Progenitor cell of endocrine pancreas (in vitro differentiated cells): ENCODE results near the gene CEP192. TPM values are rescaled to one million over a fixed set of nuclear protein-coding genes. Genes with fewer than 3 reads are reported as not detected.

Source experiments
- DNase-seq: peaks from one replicate; pipeline ENCODE4 v3.0.0; 2021; ENCODE audit warnings: low spot score; ENCODE audit not compliant: unreplicated experiment
- H3K27ac Mint-ChIP-seq: 2 replicates; pipeline ENCODE4 v1.8.0; 2021; ENCODE audit warnings: mild to moderate bottlenecking, moderate library complexity, mixed read lengths
- H3K27me3 Mint-ChIP-seq: 2 replicates; pipeline ENCODE4 v1.8.0; 2021; ENCODE audit warnings: mixed read lengths
- H3K36me3 Mint-ChIP-seq: 2 replicates; pipeline ENCODE4 v1.8.0; 2022; ENCODE audit warnings: mixed read lengths; ENCODE audit not compliant: insufficient read depth
- H3K4me1 Mint-ChIP-seq: 2 replicates; pipeline ENCODE4 v1.8.0; 2021; ENCODE audit warnings: low read depth, mixed read lengths
- H3K4me3 Mint-ChIP-seq: 2 replicates; pipeline ENCODE4 v1.8.0; 2021; ENCODE audit warnings: low read depth, mild to moderate bottlenecking, moderate library complexity, mixed read lengths
- H3K9me3 Mint-ChIP-seq: 2 replicates; pipeline ENCODE4 v1.8.0; 2021; ENCODE audit warnings: low read depth, mixed read lengths
- total RNA-seq: library from RNA; stranded (reverse); gene quantifications from 2 replicates; pipeline ENCODE4 v1.2.1, GENCODE V29; 2021
- TF ChIP-seq, protein P1 (sequence below): fragments of 200-600 bp; sonication (generic); IDR thresholded peaks from one replicate; pipeline ENCODE4 v1.5.0; 2021; ENCODE audit warnings: antibody characterized with exemption, mild to moderate bottlenecking; ENCODE audit not compliant: unreplicated experiment

The CEP192 gene
- total RNA-seq, 1 donor from 2014 or later: 28.4 TPM

- Mint-ChIP-seq H3K27me3 (peaks cover 39% of the 10 kb centered on the region), H3K9me3 (peaks cover 8% of the 10 kb centered on the region), H3K4me1 (peaks cover 2% of the 10 kb centered on the region), H3K27ac (no peak overlapping the region), H3K36me3 (peaks cover 4% of the 10 kb centered on the region), H3K4me3 (no peak overlapping the region)
- no peak for DNase-seq
- TF ChIP-seq, protein P1, sequence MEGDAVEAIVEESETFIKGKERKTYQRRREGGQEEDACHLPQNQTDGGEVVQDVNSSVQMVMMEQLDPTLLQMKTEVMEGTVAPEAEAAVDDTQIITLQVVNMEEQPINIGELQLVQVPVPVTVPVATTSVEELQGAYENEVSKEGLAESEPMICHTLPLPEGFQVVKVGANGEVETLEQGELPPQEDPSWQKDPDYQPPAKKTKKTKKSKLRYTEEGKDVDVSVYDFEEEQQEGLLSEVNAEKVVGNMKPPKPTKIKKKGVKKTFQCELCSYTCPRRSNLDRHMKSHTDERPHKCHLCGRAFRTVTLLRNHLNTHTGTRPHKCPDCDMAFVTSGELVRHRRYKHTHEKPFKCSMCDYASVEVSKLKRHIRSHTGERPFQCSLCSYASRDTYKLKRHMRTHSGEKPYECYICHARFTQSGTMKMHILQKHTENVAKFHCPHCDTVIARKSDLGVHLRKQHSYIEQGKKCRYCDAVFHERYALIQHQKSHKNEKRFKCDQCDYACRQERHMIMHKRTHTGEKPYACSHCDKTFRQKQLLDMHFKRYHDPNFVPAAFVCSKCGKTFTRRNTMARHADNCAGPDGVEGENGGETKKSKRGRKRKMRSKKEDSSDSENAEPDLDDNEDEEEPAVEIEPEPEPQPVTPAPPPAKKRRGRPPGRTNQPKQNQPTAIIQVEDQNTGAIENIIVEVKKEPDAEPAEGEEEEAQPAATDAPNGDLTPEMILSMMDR: peak; percentile 30
Measured at GRCh38 chr18:13139885-13140450, 148.8 kb downstream of the CEP192 start.

DNA sequence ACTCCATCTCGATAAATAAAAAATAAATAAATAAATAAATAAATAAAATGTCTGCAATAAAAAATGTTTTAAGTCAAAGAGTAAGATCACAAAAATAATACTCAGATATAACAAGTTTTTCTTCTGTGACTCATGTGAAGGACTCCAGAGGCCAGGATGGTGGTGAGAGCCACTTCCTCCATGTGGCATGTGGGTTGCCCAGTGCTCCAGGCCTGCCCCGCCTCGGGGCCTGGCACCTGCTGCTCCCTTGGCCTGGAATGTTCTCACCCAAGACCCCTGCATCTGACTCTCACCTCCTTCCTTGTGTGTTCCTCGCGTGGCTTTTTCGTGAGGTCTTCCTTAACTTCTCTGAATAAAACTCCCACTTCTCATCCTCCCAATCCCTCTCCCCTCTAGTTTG, 150.0 kb downstream of the CEP192 start:
- no peak overlapping the region for H3K27ac Mint-ChIP-seq
- peaks cover 1% of the 10 kb centered on the region for H3K4me1 Mint-ChIP-seq
- TF ChIP-seq, protein P1: no peak
- DNase-seq: no peak
- H3K9me3 Mint-ChIP-seq: peaks cover 11% of the 10 kb centered on the region
- no peak overlapping the region for H3K4me3 Mint-ChIP-seq
- H3K36me3 Mint-ChIP-seq: peaks cover 2% of the 10 kb centered on the region
- H3K27me3 Mint-ChIP-seq: peaks cover 26% of the 10 kb centered on the region

GRCh38 chr18:13145636-13146190, 154.6 kb downstream of the CEP192 start:
- Mint-ChIP-seq H3K36me3 (no peaks in the 10 kb centered on the region), H3K4me1 (peaks cover 1% of the 10 kb centered on the region), H3K27me3 (no peaks in the 10 kb centered on the region), H3K4me3 (no peak overlapping the region), H3K9me3 (peaks cover 11% of the 10 kb centered on the region), H3K27ac (no peak overlapping the region)
- TF ChIP-seq, protein P1: no peak
- DNase-seq: no peak

DNA sequence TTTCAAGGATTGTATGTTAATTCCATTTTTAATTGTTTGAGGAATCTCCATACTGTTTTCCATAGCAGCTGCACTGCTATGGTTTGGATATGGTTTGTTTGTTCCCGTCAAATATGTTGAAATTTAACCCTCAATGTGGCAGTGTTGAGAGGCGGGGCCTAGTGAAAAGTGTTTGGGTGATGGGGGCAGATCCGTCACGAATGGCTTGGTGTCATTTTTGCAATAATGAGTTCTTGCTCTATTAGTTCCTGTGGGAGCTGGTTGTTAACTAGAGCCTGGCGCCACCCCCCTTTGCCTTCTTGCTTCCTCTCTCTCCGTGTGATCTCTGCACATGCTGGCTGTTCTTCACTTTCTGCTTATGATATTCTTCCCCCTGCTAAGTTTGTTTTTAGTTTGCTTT, 156.0 kb downstream of the CEP192 start:
- no peak overlapping the region for H3K27ac Mint-ChIP-seq
- H3K27me3 Mint-ChIP-seq: no peaks in the 10 kb centered on the region
- H3K36me3 Mint-ChIP-seq: no peaks in the 10 kb centered on the region
- peaks cover 1% of the 10 kb centered on the region for H3K4me1 Mint-ChIP-seq
- no peak overlapping the region for H3K4me3 Mint-ChIP-seq
- H3K9me3 Mint-ChIP-seq: peaks cover 11% of the 10 kb centered on the region
- DNase-seq: no peak
- TF ChIP-seq, protein P1: no peak

DNA sequence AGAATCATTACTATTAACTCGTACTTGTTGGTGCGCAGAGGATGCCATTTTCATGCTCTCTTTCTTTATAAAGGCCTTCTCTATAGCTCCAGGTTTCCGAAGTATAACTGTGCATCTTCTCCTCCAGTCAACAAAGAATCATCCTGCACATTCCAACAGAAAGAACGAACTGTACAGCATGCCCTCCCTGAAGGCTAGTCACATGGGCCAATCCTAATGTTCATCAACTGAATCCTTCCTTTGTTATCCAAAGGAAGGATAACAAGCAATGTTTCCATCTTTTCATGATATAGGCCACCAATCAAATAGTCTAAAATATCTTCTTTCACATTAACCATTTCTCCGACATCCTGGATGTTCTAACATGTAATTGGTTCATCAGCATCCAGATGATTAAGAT, 160.5 kb downstream of the CEP192 start:
- Mint-ChIP-seq H3K27me3 (no peaks in the 10 kb centered on the region), H3K9me3 (peaks cover 21% of the 10 kb centered on the region), H3K4me1 (peaks cover 1% of the 10 kb centered on the region), H3K4me3 (no peak overlapping the region), H3K27ac (no peak overlapping the region), H3K36me3 (peaks cover 1% of the 10 kb centered on the region)
- TF ChIP-seq, protein P1: no peak
- no peak for DNase-seq
